GM20000 (cell line): ENCODE results near the gene GYS2.

Experiments
- DNase-seq: peaks from one replicate; pipeline ENCODE4 v3.0.0; 2012; ENCODE audit warnings: low spot score
- TF ChIP-seq, protein P1 (sequence below): IDR thresholded peaks from 2 replicates; pipeline ENCODE4 v1.5.1; 2012; ENCODE audit warnings: mild to moderate bottlenecking, control low read depth; ENCODE audit errors: extremely low read depth, missing control alignments

Gene GYS2

DNA sequence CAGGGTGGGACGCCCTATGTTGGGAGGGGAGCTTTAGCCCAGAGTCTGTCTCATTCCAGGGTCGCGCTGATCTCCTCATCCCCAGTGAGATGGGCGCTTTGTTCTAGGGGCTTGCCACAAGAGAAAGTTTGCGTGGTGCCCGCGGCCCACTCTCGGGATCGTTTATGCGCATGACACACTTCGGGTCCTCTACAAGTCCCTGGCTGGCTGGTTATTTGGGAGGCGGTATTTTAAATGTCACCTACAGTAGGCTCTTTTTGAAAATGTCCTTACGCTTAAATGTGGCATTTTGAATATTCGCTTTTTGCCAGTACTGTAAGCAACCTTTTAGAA, 102.5 kb downstream of the GYS2 start:
- TF ChIP-seq, protein P1, sequence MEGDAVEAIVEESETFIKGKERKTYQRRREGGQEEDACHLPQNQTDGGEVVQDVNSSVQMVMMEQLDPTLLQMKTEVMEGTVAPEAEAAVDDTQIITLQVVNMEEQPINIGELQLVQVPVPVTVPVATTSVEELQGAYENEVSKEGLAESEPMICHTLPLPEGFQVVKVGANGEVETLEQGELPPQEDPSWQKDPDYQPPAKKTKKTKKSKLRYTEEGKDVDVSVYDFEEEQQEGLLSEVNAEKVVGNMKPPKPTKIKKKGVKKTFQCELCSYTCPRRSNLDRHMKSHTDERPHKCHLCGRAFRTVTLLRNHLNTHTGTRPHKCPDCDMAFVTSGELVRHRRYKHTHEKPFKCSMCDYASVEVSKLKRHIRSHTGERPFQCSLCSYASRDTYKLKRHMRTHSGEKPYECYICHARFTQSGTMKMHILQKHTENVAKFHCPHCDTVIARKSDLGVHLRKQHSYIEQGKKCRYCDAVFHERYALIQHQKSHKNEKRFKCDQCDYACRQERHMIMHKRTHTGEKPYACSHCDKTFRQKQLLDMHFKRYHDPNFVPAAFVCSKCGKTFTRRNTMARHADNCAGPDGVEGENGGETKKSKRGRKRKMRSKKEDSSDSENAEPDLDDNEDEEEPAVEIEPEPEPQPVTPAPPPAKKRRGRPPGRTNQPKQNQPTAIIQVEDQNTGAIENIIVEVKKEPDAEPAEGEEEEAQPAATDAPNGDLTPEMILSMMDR: no peak
- peak; percentile 10 for DNase-seq

DNA sequence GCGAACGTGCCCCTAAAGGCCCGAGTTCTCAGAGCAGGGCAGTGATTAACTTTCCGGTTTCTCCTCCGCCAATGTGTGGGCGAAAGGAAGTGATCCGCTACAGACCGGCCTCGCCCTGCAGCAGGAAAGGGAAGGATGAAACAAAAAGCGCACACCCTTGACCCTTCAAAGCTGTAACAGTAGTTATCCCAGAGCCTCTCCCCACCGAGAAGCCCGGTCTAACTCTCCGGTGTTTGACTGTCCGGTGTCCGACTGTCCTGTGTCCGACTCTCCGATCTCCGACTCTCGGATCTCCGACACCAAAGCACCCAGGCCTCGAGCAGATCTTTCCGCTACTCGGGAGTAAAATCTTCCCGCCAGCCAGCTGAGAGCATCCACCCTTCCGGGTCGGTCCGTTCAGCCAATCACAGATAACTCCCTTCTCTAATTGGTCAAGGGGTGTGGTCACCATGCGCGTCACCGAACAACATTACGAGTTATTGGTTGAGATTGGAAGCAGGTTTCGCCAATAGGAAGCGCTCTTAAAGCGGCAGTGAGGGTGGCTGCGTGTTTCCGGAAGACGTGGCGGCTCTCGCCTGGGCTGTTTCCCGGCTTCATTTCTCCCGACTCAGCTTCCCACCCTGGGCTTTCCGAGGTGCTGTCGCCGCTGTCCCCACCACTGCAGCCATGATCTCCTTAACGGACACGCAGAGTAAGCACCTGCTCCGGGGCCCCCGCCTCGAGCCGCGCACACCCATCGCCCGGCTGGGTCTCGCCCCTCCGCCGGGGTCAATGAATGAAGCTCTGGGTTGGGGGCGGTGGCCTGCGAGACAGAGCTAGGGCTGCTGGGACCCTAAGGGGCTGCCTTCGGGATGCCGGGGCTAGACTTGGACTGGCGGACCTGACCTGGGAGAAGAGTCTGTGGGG, 103.1 kb downstream of the GYS2 start, which contains the start of the genes GOLT1B and RECQL:
Gene GOLT1B, plus strand, starts transcription at position 532 of the 906 bp plus-strand sequence. Its CDS starts 135 bp downstream, at position 667.
Gene RECQL, minus strand, starts transcription at position 378 of the 906 bp plus-strand sequence. CDS start 2,065 bp downstream, outside the sequence.
- TF ChIP-seq, protein P1: no peak
- DNase-seq: peak; percentile 92

DNA sequence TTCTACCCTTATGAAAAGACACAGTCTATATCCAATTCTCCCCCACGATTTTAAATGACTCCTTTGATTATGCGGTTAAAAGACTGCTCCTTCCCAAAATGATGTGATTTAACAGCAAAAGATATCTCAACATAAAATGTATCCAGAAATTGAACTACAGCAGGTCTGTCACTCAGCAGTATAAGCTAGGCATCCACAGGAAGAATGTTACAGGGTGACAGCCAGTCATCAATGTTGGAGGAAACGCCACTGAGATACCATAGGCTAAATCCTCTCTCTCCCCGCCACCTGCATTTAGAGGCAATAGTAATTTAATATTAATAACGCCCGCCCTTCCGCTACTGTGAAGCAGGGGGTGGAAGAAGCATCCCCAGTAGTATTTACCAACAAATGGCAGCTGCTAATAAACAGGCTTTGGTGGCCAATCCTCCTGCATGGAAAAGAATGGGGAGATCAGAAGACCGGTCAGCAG, 103.8 kb downstream of the GYS2 start:
- DNase-seq: no peak
- TF ChIP-seq, protein P1: no peak

DNA sequence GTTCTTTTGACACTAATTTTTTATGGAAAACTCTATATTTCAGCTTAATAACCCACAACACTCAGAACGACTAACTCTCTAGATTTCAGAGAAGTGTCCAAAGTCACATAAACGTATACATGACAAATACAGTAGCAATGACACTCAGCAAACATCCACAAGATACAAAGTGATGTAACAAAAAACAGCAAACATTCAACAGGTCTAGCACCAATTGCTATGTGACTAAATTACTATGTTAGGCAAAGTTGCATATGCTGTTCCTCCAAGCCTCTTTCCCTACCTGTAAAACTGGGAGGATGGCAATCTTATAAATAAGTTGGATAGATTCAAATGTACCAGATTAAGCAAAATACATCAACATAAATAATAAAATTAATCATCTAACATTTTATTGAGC, 104.9 kb downstream of the GYS2 start:
- no peak for DNase-seq
- TF ChIP-seq, protein P1: no peak
